Measurements from ENCODE around the gene PFKFB1.

Gene PFKFB1

DNA sequence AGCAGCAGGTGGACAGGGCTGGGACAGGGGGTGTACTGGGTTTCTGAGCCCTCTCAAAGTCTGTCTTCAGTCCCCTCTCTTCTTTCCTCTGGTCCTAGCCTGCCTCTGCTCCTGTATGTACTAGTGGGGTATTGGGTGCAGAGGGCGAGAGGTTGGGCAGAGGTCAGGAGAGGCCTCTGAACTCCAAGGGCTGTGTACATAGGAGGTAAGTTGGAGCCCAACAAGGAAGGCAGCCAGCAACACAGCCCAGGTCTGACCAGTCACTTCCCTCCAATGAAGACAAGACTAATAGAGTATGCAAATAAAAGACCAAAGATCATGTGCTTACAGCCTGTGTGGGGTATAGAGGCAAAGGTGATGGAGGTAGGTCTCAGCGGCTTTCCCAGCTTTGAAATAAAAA, at the start of gene PFKFB1:
TSS of gene PFKFB1 (minus strand) at position 90 of the 400 bp plus-strand sequence. CDS start 181 bp downstream, outside the sequence.
- DNase-seq = no peak

GRCh38 chrX:55041514-55041913, 47.5 kb upstream of the PFKFB1 start:
- DNase-seq = no peak

GRCh38 chrX:55039471-55039870, 45.5 kb upstream of the PFKFB1 start:
- no peak for DNase-seq

DNA sequence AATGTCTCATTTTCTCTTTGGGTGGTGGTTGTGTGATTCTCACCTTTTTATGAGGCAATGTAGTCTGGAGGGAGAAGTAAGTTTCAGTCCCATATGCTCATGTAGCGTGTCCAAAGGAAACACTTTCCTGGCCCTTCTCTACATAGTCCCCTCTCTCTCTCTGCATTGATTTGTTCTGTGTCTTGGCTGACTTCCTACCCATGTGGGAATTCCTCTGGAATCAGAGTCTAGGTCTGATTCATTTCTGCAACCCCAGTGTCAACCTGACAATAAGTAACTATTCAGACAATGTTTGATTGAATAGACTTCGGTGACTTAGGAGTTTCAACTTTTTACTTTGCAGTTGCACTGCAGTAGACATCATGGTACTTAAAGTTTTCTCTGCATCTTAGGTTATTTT, 39.4 kb upstream of the PFKFB1 start:
- no peak for DNase-seq

- DNase-seq = no peak
These were observed 36.5 kb upstream of the PFKFB1 start, which contains the start of gene ALAS2 for GRCh38 chrX:55030271-55031205. Gene ALAS2 (minus strand): TSS chrX:55030977. CDS start chrX:55026000, 4,977 bp downstream.

DNA sequence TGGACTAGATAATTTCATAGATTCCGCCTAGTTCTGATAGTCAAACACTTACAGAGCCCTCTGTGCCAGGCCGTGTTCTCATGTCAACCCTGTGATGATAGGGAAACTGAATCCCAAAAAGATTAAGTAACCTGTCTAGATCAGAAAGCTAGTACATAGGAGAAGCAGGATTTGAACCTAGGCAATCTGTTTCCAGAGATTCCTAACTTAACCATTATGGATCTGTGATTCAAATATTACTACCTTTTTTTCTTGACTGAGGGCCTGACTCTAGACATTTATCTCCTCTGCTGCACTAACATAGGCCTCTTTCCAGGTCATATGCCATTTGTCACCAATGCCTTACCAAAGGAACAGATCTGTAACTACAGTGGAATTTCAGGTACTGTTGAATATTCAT, 35.3 kb upstream of the PFKFB1 start:
- DNase-seq = no peak

GRCh38 chrX:55028611-55029010, 34.6 kb upstream of the PFKFB1 start:
- no peak for DNase-seq

- no peak for DNase-seq
These were observed 34.1 kb upstream of the PFKFB1 start for GRCh38 chrX:55028040-55028439.

DNA sequence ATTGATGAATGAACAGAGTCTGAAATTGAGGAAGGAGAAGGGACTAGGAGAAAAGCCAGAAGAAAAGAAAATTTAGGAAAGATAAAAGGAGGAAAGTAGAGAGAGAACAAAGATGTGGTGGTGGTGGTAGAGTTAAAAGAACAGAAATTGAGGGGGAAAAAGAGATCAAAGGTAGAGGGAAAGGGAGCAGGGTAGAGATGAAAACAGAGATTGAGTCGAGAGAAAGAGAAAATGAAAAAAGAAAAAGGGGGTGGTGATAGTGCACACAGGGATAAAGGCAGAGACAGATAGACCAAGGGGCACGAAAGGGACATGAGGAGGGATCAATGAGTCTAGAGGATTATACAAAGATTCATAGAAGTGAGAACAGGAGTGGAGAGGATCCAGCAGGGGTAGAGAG, 32.9 kb upstream of the PFKFB1 start:
- DNase-seq = no peak

DNA sequence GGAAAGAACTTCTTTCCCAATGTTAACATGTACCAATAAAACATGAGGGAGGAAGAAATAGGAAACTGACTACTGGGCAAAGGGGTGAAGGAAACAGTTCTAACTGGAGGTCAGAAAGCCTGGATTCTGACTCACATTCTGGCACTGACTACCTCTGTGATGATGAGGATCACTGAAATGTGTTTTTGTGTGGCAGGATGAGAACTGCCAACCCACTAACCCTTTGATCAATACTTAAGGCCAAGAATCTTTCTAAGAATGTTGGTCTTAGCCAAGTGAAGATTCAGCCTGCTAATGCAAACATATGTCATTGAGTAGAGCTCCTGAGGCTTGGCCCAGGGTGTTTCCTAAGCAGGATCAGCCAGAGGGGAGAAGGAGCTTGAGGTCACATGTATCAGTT, 32.2 kb upstream of the PFKFB1 start:
- no peak for DNase-seq

- no peak for DNase-seq
These were observed 20.9 kb upstream of the PFKFB1 start for GRCh38 chrX:55014897-55015299.

DNA sequence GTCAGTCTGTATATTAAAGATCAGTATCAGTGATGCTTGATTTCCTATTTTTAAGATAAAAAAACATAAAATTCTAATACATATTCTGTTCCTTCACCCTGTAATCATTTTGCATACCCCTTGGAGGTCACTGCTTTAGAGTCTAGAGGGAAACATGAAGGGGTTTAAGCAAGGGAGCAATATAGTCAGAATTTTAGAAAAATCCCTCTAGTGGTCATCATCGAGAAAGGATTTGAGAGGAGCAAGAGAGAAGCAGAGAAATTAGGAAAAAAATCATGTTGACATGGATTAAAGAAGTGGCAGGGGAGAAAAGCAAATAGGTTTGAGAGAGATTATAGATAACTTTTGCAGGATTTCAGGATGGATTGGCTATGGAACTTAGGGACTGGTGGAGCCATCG, 17.3 kb upstream of the PFKFB1 start:
- no peak for DNase-seq

- DNase-seq = peak; percentile 36
These were observed 14.8 kb upstream of the PFKFB1 start for GRCh38 chrX:55008571-55009358.

GRCh38 chrX:55007656-55008055, 13.7 kb upstream of the PFKFB1 start:
- DNase-seq = no peak

DNA sequence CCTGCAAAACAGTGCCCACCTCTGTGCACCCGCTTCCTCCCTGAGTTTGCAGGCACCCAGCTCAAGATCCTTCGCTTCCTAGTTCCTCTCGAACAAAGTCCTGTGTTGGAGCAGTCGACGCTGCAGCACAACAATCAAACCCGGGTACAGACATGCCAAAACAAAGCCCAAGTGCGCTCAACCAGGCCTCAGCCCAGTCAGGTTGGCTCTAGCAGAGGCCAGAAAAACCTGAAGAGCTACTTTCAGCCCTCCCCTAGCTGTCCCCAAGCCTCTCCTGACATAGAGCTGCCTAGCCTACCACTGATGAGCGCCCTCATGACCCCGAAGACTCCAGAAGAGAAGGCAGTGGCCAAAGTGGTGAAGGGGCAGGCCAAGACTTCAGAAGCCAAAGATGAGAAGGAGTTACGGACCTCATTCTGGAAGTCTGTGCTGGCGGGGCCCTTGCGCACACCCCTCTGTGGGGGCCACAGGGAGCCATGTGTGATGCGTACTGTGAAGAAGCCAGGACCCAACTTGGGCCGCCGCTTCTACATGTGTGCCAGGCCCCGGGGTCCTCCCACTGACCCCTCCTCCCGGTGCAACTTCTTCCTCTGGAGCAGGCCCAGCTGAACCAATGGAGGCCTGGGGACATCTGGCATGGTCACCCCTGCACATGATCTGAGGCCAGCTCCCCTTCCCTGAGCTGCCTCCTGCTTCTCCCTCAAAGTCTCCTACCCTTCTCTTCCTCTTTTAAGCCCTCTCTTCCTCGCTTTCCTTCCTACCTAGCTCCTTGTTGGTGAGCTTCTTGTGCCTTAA, 13.0 kb upstream of the PFKFB1 start:
- no peak for DNase-seq

GRCh38 chrX:55005256-55005655, 11.3 kb upstream of the PFKFB1 start:
- DNase-seq = no peak

GRCh38 chrX:55004231-55004630, 10.2 kb upstream of the PFKFB1 start:
- no peak for DNase-seq

DNA sequence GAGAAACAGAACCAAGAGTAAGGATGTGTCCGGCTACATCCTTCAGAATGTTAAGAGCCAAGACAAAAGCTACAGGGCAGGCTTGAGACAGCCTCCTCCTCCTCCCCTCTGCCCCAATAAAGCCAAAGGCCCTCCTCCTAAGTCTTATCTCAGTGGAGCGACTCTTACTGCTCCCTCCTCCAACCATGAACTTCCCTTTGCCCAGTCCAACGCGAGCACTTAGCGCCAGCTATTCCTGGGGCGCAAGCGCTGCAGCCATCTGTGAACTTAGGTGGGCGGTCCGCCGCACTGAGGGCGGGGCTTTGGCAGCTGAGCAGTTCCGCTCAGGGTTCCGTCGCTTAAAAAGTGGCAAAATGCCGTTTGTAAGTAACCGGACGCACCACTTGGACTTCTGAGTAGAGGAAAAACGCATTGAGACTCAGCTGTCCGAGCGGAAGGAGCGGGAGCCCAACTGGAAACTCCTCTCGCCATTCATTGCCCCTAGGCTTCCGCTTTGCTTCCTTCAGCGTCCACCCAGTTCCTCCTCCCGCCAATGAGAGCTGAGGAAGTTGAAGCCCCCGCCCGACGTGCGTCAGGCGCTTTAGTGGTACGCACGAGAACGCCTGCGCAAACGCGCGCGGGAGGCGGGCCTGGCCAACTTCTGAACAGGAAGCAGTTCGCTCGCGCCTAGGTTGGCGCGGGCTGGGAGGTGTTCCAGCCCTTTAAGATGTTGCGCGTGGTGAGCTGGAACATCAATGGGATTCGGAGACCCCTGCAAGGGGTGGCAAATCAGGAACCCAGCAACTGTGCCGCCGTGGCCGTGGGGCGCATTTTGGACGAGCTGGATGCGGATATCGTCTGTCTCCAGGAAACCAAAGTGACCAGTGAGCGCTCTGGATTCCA, 6.0 kb upstream of the PFKFB1 start, which contains the start of gene APEX2:
TSS of gene APEX2 (plus strand) at position 647 of the 882 bp plus-strand sequence. CDS start at position 707, 60 bp downstream.
- DNase-seq = peak; percentile 91

DNA sequence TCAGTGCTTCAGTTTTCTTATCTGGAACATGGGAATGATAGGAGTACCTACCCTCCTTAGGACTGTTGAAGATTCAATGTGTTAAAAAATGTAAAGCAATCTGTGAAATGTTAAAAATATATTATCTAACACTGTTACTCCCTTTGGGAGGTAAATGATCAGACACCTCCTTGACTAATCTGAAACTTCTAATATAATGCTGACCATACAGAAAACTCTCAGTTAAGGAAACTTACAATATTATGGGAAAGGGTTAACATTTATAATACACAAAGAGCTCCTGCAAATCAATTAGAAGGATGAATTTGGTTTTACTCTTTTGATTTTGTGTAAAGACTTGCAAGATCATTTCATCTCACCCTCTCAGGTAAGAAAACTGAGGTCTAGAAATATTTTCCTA, 1.6 kb upstream of the PFKFB1 start:
- no peak for DNase-seq

- no peak for DNase-seq
These were observed 822 bp upstream of the PFKFB1 start for GRCh38 chrX:54994668-54995351.

All from CD4-positive, alpha-beta T cell treated with Interleukin-17A for 4 hours (primary cell).